ENCODE data around the gene MRS2.

GRCh38 chr6:24431045-24431451, 28.3 kb downstream of the MRS2 start:
- TF ChIP-seq, protein P1, sequence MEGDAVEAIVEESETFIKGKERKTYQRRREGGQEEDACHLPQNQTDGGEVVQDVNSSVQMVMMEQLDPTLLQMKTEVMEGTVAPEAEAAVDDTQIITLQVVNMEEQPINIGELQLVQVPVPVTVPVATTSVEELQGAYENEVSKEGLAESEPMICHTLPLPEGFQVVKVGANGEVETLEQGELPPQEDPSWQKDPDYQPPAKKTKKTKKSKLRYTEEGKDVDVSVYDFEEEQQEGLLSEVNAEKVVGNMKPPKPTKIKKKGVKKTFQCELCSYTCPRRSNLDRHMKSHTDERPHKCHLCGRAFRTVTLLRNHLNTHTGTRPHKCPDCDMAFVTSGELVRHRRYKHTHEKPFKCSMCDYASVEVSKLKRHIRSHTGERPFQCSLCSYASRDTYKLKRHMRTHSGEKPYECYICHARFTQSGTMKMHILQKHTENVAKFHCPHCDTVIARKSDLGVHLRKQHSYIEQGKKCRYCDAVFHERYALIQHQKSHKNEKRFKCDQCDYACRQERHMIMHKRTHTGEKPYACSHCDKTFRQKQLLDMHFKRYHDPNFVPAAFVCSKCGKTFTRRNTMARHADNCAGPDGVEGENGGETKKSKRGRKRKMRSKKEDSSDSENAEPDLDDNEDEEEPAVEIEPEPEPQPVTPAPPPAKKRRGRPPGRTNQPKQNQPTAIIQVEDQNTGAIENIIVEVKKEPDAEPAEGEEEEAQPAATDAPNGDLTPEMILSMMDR (IDR thresholded peaks at IDR 0.05; ENCODE audit: low read length) = peak; percentile 70
- TF ChIP-seq EZH2 (optimal IDR thresholded peaks at IDR 0.05; ENCODE audit: low read depth, low read length) = no peak
